ENCODE measurements around the gene LUC7L3. TPM values are rescaled to one million over a fixed set of nuclear protein-coding genes. Genes with fewer than 3 reads are reported as not detected.

Gene LUC7L3
- total and polyA plus RNA-seq, 2 of the 13 experiments (the other 11 are each of a cell fraction or from before 2014, with no cell fraction given): 108 to 120 TPM

- TF ChIP-seq PHF20 (CRISPR knock-in tag; IDR thresholded peaks at IDR 0.05) (no peak), ZNF276 (CRISPR knock-in tag; IDR thresholded peaks at IDR 0.05; ENCODE audit: low read depth) (no peak), SOX5 (CRISPR knock-in tag; IDR thresholded peaks at IDR 0.05; ENCODE audit: borderline replicate concordance) (no peak), SNAI1 (CRISPR knock-in tag; IDR thresholded peaks at IDR 0.05; ENCODE audit: borderline replicate concordance) (no peak), SOX13 (IDR thresholded peaks at IDR 0.05) (no peak), SOX13 (CRISPR knock-in tag; conservative IDR thresholded peaks at IDR 0.05 in 1 of 2, IDR thresholded peaks at IDR 0.05 in 1 of 2) (0 out of 4 replicates have a peak, but pooled peaks of 1 of the 2 experiments have one; percentile 70), ZNF572 (CRISPR knock-in tag; IDR thresholded peaks at IDR 0.05) (0 out of 2 replicates have a peak, but pooled peaks have one; percentile 12), SKIL (CRISPR knock-in tag; IDR thresholded peaks at IDR 0.05; ENCODE audit: borderline replicate concordance) (no peak), ZNF790 (CRISPR knock-in tag; IDR thresholded peaks at IDR 0.05; ENCODE audit: borderline replicate concordance) (no peak), ZNF143 (CRISPR knock-in tag; IDR thresholded peaks at IDR 0.05) (no peak), ZNF615 (CRISPR knock-in tag; IDR thresholded peaks at IDR 0.05; ENCODE audit: borderline replicate concordance) (0 out of 2 replicates have a peak, but pooled peaks have one; percentile 5), SETDB1 (CRISPR knock-in tag; IDR thresholded peaks at IDR 0.05; ENCODE audit: borderline replicate concordance) (no peak), ZNF460 (CRISPR knock-in tag; IDR thresholded peaks at IDR 0.05; ENCODE audit: borderline replicate concordance) (no peak), ZNF20 (CRISPR knock-in tag; IDR thresholded peaks at IDR 0.05) (0 out of 2 replicates have a peak, but pooled peaks have one; percentile 9), ZNF142 (CRISPR knock-in tag; IDR thresholded peaks at IDR 0.05) (peak; percentile 82)
- TF ChIP-seq, protein P1, sequence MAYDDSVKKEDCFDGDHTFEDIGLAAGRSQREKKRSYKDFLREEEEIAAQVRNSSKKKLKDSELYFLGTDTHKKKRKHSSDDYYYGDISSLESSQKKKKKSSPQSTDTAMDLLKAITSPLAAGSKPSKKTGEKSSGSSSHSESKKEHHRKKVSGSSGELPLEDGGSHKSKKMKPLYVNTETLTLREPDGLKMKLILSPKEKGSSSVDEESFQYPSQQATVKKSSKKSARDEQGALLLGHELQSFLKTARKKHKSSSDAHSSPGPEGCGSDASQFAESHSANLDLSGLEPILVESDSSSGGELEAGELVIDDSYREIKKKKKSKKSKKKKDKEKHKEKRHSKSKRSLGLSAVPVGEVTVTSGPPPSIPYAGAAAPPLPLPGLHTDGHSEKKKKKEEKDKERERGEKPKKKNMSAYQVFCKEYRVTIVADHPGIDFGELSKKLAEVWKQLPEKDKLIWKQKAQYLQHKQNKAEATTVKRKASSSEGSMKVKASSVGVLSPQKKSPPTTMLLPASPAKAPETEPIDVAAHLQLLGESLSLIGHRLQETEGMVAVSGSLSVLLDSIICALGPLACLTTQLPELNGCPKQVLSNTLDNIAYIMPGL (CRISPR knock-in tag; IDR thresholded peaks at IDR 0.05; ENCODE audit: borderline replicate concordance in 1 of 2, low read depth in 1 of 2): 0 out of 4 replicates have a peak, but pooled peaks of 1 of the 2 experiments have one; percentile 50
Measured at GRCh38 chr17:50685691-50686493, 33.5 kb upstream of the LUC7L3 start (continued).
